Measurements from ENCODE around the gene RNF17.

The RNF17 gene

GRCh38 chr13:24858953-24859352 lies 95.0 kb downstream of the RNF17 start:
- H4K20me1 ChIP-seq (ENCODE audit: insufficient read depth) = no peaks in the 10 kb centered on the region
- no peak for TF ChIP-seq CTCF (conservative IDR thresholded peaks at IDR 0.05; ENCODE audit: low read depth, low read length)
- no peaks in the 10 kb centered on the region for H3K36me3 ChIP-seq (ENCODE audit: insufficient read depth)
- no peak overlapping the region for H3K4me3 ChIP-seq (IDR thresholded peaks at IDR 0.05; ENCODE audit: insufficient read depth, low read depth, low read length)
- H3K27ac ChIP-seq = no peak overlapping the region
- H3K4me2 ChIP-seq = no peak overlapping the region
- H3K79me2 ChIP-seq (ENCODE audit: insufficient read depth, low read depth) = no peaks in the 10 kb centered on the region
- no peak overlapping the region for H2AFZ ChIP-seq (ENCODE audit: low read depth)
- peaks cover 11% of the 10 kb centered on the region for H3K4me1 ChIP-seq (ENCODE audit: low read depth, poor library complexity, severe bottlenecking)
- no peaks in the 10 kb centered on the region for H3K27me3 ChIP-seq (ENCODE audit: insufficient read depth, low read depth)
- no peak overlapping the region for H3K9ac ChIP-seq

GRCh38 chr13:24860770-24861169 lies 96.8 kb downstream of the RNF17 start:
- Histone ChIP-seq H3K4me3 (IDR thresholded peaks at IDR 0.05; ENCODE audit: insufficient read depth, low read depth, low read length) (no peak overlapping the region), H3K27me3 (ENCODE audit: insufficient read depth, low read depth) (no peaks in the 10 kb centered on the region), H2AFZ (ENCODE audit: low read depth) (no peak overlapping the region), H3K4me1 (ENCODE audit: low read depth, poor library complexity, severe bottlenecking) (peaks cover 6% of the 10 kb centered on the region), H3K27ac (no peak overlapping the region), H3K36me3 (ENCODE audit: insufficient read depth) (no peaks in the 10 kb centered on the region), H4K20me1 (ENCODE audit: insufficient read depth) (no peaks in the 10 kb centered on the region), H3K9ac (no peak overlapping the region), H3K4me2 (no peak overlapping the region), H3K79me2 (ENCODE audit: insufficient read depth, low read depth) (no peaks in the 10 kb centered on the region)
- TF ChIP-seq CTCF (conservative IDR thresholded peaks at IDR 0.05; ENCODE audit: low read depth, low read length) = no peak

- Histone ChIP-seq H2AFZ (ENCODE audit: low read depth) (no peak overlapping the region), H3K4me3 (IDR thresholded peaks at IDR 0.05; ENCODE audit: insufficient read depth, low read depth, low read length) (no peak overlapping the region), H3K4me2 (no peak overlapping the region), H3K79me2 (ENCODE audit: insufficient read depth, low read depth) (no peaks in the 10 kb centered on the region), H3K27ac (no peak overlapping the region), H3K9ac (no peak overlapping the region), H3K27me3 (ENCODE audit: insufficient read depth, low read depth) (no peaks in the 10 kb centered on the region), H3K4me1 (ENCODE audit: low read depth, poor library complexity, severe bottlenecking) (peaks cover 6% of the 10 kb centered on the region), H4K20me1 (ENCODE audit: insufficient read depth) (no peaks in the 10 kb centered on the region), H3K36me3 (ENCODE audit: insufficient read depth) (no peaks in the 10 kb centered on the region)
- no peak for TF ChIP-seq CTCF (conservative IDR thresholded peaks at IDR 0.05; ENCODE audit: low read depth, low read length)
These were observed 97.8 kb downstream of the RNF17 start for GRCh38 chr13:24861617-24862362.

GRCh38 chr13:24863748-24864540 lies 100.0 kb downstream of the RNF17 start:
- no peak overlapping the region for H3K4me2 ChIP-seq
- no peak overlapping the region for H3K27ac ChIP-seq
- peaks cover 9% of the 10 kb centered on the region for H3K4me1 ChIP-seq (ENCODE audit: low read depth, poor library complexity, severe bottlenecking)
- no peaks in the 10 kb centered on the region for H4K20me1 ChIP-seq (ENCODE audit: insufficient read depth)
- no peak for TF ChIP-seq CTCF (conservative IDR thresholded peaks at IDR 0.05; ENCODE audit: low read depth, low read length)
- no peak overlapping the region for H3K9ac ChIP-seq
- no peaks in the 10 kb centered on the region for H3K79me2 ChIP-seq (ENCODE audit: insufficient read depth, low read depth)
- no peaks in the 10 kb centered on the region for H3K27me3 ChIP-seq (ENCODE audit: insufficient read depth, low read depth)
- H3K36me3 ChIP-seq (ENCODE audit: insufficient read depth) = no peaks in the 10 kb centered on the region
- peak overlapping the region; percentile 10; the same call in 1 of the 2 replicates for H2AFZ ChIP-seq (ENCODE audit: low read depth)
- H3K4me3 ChIP-seq (IDR thresholded peaks at IDR 0.05; ENCODE audit: insufficient read depth, low read depth, low read length) = no peak overlapping the region
